ENCODE data around the gene SLC25A25.

SLC25A25 gene

GRCh38 chr9:128144239-128145181, 76.5 kb downstream of the SLC25A25 start:
- Histone ChIP-seq H3K27ac (ENCODE audit: insufficient read depth, low read length, poor library complexity, severe bottlenecking) (no peak overlapping the region), H3K4me3 (ENCODE audit: insufficient read depth, low read depth, low read length, poor library complexity, severe bottlenecking) (no peak overlapping the region), H3K36me3 (ENCODE audit: control insufficient read depth, insufficient read depth, low read length) (no peaks in the 10 kb centered on the region), H3K4me1 (ENCODE audit: control insufficient read depth, insufficient read depth, low read length, poor library complexity, severe bottlenecking) (peaks cover 8% of the 10 kb centered on the region), H3K27me3 (replicated peaks; ENCODE audit: control insufficient read depth, insufficient read depth, low read length, poor library complexity, severe bottlenecking) (no peaks in the 10 kb centered on the region), H3K9me3 (ENCODE audit: control insufficient read depth, low read length) (no peaks in the 10 kb centered on the region)
- no peak for DNase-seq

GRCh38 chr9:128145536-128145935, 77.5 kb downstream of the SLC25A25 start:
- Histone ChIP-seq H3K4me1 (ENCODE audit: control insufficient read depth, insufficient read depth, low read length, poor library complexity, severe bottlenecking) (peaks cover 8% of the 10 kb centered on the region), H3K9me3 (ENCODE audit: control insufficient read depth, low read length) (no peaks in the 10 kb centered on the region), H3K27me3 (replicated peaks; ENCODE audit: control insufficient read depth, insufficient read depth, low read length, poor library complexity, severe bottlenecking) (no peaks in the 10 kb centered on the region), H3K36me3 (ENCODE audit: control insufficient read depth, insufficient read depth, low read length) (no peaks in the 10 kb centered on the region), H3K27ac (ENCODE audit: insufficient read depth, low read length, poor library complexity, severe bottlenecking) (no peak overlapping the region), H3K4me3 (ENCODE audit: insufficient read depth, low read depth, low read length, poor library complexity, severe bottlenecking) (no peak overlapping the region)
- no peak for DNase-seq

GRCh38 chr9:128145951-128146351, 77.9 kb downstream of the SLC25A25 start:
- H3K4me1 ChIP-seq (ENCODE audit: control insufficient read depth, insufficient read depth, low read length, poor library complexity, severe bottlenecking) = peaks cover 8% of the 10 kb centered on the region
- H3K27ac ChIP-seq (ENCODE audit: insufficient read depth, low read length, poor library complexity, severe bottlenecking) = no peak overlapping the region
- no peak overlapping the region for H3K4me3 ChIP-seq (ENCODE audit: insufficient read depth, low read depth, low read length, poor library complexity, severe bottlenecking)

GRCh38 chr9:128146591-128147120, 78.6 kb downstream of the SLC25A25 start:
- H3K4me3 ChIP-seq (ENCODE audit: insufficient read depth, low read depth, low read length, poor library complexity, severe bottlenecking) = no peak overlapping the region
- H3K27me3 ChIP-seq (replicated peaks; ENCODE audit: control insufficient read depth, insufficient read depth, low read length, poor library complexity, severe bottlenecking) = no peaks in the 10 kb centered on the region
- H3K9me3 ChIP-seq (ENCODE audit: control insufficient read depth, low read length) = no peaks in the 10 kb centered on the region
- no peak for DNase-seq
- no peak overlapping the region for H3K27ac ChIP-seq (ENCODE audit: insufficient read depth, low read length, poor library complexity, severe bottlenecking)
- H3K4me1 ChIP-seq (ENCODE audit: control insufficient read depth, insufficient read depth, low read length, poor library complexity, severe bottlenecking) = peaks cover 7% of the 10 kb centered on the region
- H3K36me3 ChIP-seq (ENCODE audit: control insufficient read depth, insufficient read depth, low read length) = no peaks in the 10 kb centered on the region

More at GRCh38 chr9:128145951-128146351, 77.9 kb downstream of the SLC25A25 start:
- no peaks in the 10 kb centered on the region for H3K36me3 ChIP-seq (ENCODE audit: control insufficient read depth, insufficient read depth, low read length)
- no peak for DNase-seq
- no peaks in the 10 kb centered on the region for H3K27me3 ChIP-seq (replicated peaks; ENCODE audit: control insufficient read depth, insufficient read depth, low read length, poor library complexity, severe bottlenecking)
- no peaks in the 10 kb centered on the region for H3K9me3 ChIP-seq (ENCODE audit: control insufficient read depth, low read length)

GRCh38 chr9:128148509-128149000, 80.5 kb downstream of the SLC25A25 start:
- Histone ChIP-seq H3K4me1 (ENCODE audit: control insufficient read depth, insufficient read depth, low read length, poor library complexity, severe bottlenecking) (no peaks in the 10 kb centered on the region), H3K27ac (ENCODE audit: insufficient read depth, low read length, poor library complexity, severe bottlenecking) (no peak overlapping the region), H3K9me3 (ENCODE audit: control insufficient read depth, low read length) (no peaks in the 10 kb centered on the region), H3K27me3 (replicated peaks; ENCODE audit: control insufficient read depth, insufficient read depth, low read length, poor library complexity, severe bottlenecking) (no peaks in the 10 kb centered on the region), H3K4me3 (ENCODE audit: insufficient read depth, low read depth, low read length, poor library complexity, severe bottlenecking) (no peak overlapping the region), H3K36me3 (ENCODE audit: control insufficient read depth, insufficient read depth, low read length) (no peaks in the 10 kb centered on the region)
- DNase-seq = no peak

- H3K27me3 ChIP-seq (replicated peaks; ENCODE audit: control insufficient read depth, insufficient read depth, low read length, poor library complexity, severe bottlenecking) = no peaks in the 10 kb centered on the region
- no peak for DNase-seq
- no peaks in the 10 kb centered on the region for H3K36me3 ChIP-seq (ENCODE audit: control insufficient read depth, insufficient read depth, low read length)
- H3K9me3 ChIP-seq (ENCODE audit: control insufficient read depth, low read length) = no peaks in the 10 kb centered on the region
- no peak within 1 kb of the TSS for H3K4me3 ChIP-seq (ENCODE audit: insufficient read depth, low read depth, low read length, poor library complexity, severe bottlenecking)
- no peaks in the 10 kb centered on the region for H3K4me1 ChIP-seq (ENCODE audit: control insufficient read depth, insufficient read depth, low read length, poor library complexity, severe bottlenecking)
- no peak within 1 kb of the TSS for H3K27ac ChIP-seq (ENCODE audit: insufficient read depth, low read length, poor library complexity, severe bottlenecking)
Measured at GRCh38 chr9:128149001-128149701, 81.1 kb downstream of the SLC25A25 start, which contains the start of gene LCN2. TSS of gene LCN2 (plus strand) at chr9:128149453. CDS start at chr9:128149526, 73 bp downstream.

GRCh38 chr9:128149951-128150593, 82.0 kb downstream of the SLC25A25 start:
- Histone ChIP-seq H3K27ac (ENCODE audit: insufficient read depth, low read length, poor library complexity, severe bottlenecking) (no peak overlapping the region), H3K9me3 (ENCODE audit: control insufficient read depth, low read length) (no peaks in the 10 kb centered on the region), H3K4me1 (ENCODE audit: control insufficient read depth, insufficient read depth, low read length, poor library complexity, severe bottlenecking) (no peaks in the 10 kb centered on the region), H3K4me3 (ENCODE audit: insufficient read depth, low read depth, low read length, poor library complexity, severe bottlenecking) (no peak overlapping the region), H3K36me3 (ENCODE audit: control insufficient read depth, insufficient read depth, low read length) (no peaks in the 10 kb centered on the region), H3K27me3 (replicated peaks; ENCODE audit: control insufficient read depth, insufficient read depth, low read length, poor library complexity, severe bottlenecking) (no peaks in the 10 kb centered on the region)
- DNase-seq = no peak

- Histone ChIP-seq H3K27ac (ENCODE audit: insufficient read depth, low read length, poor library complexity, severe bottlenecking) (no peak overlapping the region), H3K27me3 (replicated peaks; ENCODE audit: control insufficient read depth, insufficient read depth, low read length, poor library complexity, severe bottlenecking) (no peaks in the 10 kb centered on the region), H3K4me3 (ENCODE audit: insufficient read depth, low read depth, low read length, poor library complexity, severe bottlenecking) (no peak overlapping the region), H3K4me1 (ENCODE audit: control insufficient read depth, insufficient read depth, low read length, poor library complexity, severe bottlenecking) (no peaks in the 10 kb centered on the region), H3K36me3 (ENCODE audit: control insufficient read depth, insufficient read depth, low read length) (no peaks in the 10 kb centered on the region), H3K9me3 (ENCODE audit: control insufficient read depth, low read length) (no peaks in the 10 kb centered on the region)
- DNase-seq = no peak
Measured at GRCh38 chr9:128150594-128151308, 82.7 kb downstream of the SLC25A25 start.
